GM19035 (cell line): Measurements from ENCODE around the gene ZNF774.
"Not testable (repeated sequence)": the region's sequence is repeated elsewhere in the genome, so short reads cannot be mapped to it uniquely, and the experiment has no call there.

Experiments used
- ATAC-seq: cut with Tn5 transposase; IDR thresholded peaks from one replicate; pipeline ENCODE4 v1.9.1; 2021; ENCODE audit not compliant: unreplicated experiment

The ZNF774 gene

DNA sequence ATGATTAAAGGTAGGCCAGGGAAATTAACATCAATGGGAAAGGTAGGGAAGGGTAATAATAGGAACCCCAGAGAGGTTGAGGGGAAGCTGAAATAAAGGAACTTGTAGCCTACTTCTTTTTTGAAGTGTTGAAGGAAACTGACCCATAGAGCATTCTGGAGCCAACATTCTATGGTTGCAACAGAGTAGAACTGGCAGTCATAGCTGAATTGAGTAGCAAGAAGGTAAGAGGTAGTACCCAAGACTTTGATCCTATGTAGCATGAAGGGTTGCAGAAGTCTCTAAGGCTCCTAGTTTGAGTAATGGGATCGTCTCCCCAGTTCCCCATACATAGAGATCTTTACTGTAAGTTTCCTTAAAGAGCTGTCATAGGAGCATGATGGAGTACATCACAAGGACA lies 7.4 kb upstream of the ZNF774 start:
- no peak for ATAC-seq

DNA sequence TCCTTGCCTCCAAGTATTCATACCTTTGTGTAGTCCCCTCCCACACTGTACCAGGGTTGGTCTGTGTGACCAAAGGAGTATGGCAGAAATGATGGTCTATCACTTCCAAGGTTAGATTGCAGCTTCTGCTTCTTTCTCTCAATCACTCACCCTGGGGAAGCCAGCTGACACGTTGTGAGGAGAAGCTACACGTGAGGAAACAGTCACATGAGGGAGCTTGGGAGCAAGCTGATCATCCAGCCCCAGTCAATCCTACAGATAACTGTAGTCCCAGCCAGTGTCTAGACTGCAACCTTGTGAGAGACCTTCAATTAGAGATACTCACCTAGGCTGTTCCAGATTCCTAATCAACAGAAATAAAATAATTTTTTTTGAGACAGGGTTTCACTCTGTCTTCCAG lies 6.2 kb upstream of the ZNF774 start:
- ATAC-seq: no peak

GRCh38 chr15:90347431-90348065 lies 4.5 kb upstream of the ZNF774 start:
- not testable (repeated sequence) for ATAC-seq

GRCh38 chr15:90348456-90348855 lies 3.6 kb upstream of the ZNF774 start:
- no peak for ATAC-seq

- no peak for ATAC-seq
Measured at GRCh38 chr15:90349072-90349471, 3.0 kb upstream of the ZNF774 start.

DNA sequence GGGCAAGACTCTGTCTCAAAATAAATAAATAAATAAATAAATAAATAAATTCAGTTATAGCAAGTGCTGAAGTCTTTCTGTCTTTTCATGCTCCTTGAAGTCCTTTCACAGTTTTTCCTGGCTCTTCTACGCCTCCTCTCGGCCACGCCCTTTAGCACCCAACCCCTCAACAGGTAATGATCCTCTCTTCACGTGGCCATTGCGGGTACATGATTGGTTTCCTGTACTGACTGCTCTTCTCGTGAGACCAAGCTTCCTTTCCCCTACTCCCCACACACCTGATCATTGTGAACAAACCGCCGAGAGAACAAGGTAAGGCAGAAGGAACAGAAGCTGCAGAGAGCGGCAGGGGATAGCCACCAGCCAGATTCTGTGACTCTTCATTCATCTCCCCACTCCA lies 2.3 kb upstream of the ZNF774 start:
- no peak for ATAC-seq

DNA sequence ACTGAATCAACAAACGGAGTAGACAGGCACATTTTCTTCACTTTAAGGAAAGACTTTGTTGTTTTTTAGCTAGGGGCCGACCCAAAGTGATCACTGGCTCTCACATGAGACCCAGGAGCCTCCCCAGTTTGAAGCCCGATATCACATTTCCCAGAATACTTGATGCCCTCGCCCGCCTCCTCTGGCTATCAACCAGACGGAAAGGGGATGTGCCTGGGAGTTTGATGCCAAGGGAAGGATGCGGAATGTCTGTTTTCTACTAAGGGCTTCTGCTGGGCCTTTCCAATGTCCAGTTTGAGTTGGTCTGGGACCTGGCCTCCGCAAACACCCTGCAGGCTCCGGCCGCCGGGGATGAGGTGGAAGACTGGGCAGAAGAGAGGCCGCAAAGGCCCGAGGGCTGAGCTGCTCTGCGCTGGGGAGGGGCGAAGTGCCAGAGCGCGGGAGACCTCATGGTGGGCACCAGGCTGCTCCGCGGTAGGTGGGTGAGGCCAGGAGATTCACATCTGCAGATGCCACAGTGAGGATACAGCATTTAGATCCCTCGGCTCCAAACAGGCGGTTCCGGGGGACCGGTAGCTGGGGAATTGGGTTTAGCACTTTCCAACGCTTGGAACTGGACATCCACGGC lies 491 bp upstream of the ZNF774 start:
- no peak for ATAC-seq

- ATAC-seq: no peak
Measured at GRCh38 chr15:90354986-90355385, 2.9 kb downstream of the ZNF774 start.

DNA sequence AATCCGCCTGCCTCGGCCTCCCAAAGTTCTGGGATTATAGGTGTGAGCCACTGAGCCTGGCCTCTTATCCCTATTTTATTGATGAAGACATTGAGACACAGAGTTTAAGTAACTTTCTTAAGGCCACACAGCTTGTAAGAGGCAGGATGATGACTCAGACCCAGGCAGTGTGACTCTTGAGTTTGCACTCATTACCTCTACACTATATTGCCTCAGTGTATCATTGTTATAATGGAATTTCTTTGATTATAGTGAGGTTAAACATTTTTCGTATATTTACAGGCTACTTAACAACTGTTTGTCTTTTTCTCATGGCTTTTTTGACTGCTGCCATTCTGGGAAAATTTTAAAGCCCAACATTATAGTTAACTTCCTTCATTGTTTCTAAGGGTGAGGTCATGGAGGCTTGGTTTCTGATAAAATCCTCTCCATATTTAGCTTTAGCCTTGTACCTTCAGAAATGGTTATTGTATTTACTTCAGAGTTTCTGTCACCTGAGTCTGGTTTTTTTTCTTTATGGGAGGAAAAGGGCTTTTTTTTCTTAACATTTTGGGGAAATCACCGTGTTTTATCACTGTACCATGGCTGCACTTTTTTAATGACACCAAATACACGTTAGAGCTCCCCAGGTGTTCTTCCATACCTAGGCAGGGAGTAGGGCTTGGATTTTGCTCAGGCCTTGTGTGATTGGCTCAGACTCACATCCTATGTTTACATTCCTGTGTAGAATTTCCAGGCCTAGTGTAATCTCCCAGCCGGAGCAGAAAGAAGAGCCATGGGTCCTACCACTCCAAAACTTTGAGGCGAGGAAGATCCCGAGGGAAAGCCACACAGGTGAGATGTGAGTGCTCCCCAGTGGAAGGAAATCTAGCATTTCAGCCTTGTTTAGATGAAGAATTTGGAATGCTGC lies 6.3 kb downstream of the ZNF774 start:
- ATAC-seq: no peak

DNA sequence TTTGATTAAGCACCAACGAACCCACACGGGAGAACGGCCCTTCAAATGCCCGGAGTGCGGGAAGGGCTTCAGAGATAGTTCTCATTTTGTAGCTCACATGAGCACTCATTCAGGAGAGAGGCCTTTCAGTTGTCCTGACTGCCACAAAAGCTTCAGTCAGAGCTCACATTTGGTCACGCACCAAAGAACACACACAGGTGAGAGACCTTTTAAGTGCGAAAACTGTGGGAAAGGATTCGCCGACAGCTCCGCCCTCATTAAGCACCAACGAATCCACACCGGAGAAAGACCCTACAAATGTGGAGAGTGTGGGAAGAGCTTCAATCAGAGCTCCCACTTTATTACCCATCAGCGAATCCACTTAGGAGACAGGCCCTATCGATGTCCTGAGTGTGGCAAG lies 8.7 kb downstream of the ZNF774 start:
- no peak for ATAC-seq

DNA sequence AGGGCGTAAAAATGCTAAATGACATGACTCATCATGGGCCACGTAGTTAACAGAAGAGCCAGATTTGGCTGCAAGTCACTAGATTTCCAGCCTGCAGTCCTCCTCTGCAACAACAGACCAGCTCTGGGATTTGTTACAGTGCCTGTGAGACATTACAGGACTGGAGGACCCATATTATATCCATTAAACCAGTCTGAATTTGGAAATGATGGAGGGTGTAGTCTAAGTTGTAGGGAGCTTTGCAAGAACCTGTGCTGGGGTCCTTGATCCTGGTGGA lies 10.8 kb downstream of the ZNF774 start:
- no peak for ATAC-seq

DNA sequence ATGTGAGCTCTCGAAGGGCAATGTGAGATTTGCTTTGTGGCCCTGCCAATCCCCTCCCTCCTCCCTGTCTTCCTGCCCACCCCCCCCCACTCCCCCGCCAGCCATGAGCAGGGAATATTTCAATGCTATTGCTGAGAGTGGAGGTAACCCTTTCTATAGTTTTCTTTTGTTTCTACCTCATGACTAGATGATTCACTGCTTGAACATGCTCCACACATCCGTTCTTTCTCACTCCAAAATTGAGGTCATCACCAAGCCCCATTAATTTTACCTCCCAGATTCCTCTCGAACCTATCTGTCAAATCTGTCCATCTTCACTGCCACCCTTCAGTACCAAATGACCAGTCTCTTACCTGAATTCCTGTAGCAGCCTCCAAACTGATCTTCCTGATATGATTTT lies 12.2 kb downstream of the ZNF774 start:
- no peak for ATAC-seq

GRCh38 chr15:90365414-90366055 lies 13.5 kb downstream of the ZNF774 start:
- ATAC-seq: no peak

DNA sequence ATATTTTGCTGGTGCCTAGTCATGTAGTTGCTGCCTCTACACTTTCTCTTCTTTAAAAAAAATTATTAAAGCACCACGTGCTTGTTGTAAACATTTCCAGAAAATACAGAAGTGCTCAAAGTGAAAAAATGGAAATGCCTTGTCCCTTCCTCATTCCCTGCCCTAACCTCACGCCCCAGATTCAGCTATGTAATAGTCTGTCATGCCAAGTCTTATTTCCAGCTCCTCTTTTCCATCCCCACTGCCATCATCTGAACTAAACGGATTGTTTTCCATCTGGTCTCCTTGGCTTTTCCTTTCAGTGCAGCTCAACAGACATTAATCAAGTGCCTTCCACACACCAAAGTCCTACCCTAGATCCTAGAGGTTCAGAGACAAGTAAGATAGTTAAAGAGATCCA lies 15.5 kb downstream of the ZNF774 start:
- ATAC-seq: no peak

- ATAC-seq: no peak
Measured at GRCh38 chr15:90375071-90375470, 23.0 kb downstream of the ZNF774 start.

DNA sequence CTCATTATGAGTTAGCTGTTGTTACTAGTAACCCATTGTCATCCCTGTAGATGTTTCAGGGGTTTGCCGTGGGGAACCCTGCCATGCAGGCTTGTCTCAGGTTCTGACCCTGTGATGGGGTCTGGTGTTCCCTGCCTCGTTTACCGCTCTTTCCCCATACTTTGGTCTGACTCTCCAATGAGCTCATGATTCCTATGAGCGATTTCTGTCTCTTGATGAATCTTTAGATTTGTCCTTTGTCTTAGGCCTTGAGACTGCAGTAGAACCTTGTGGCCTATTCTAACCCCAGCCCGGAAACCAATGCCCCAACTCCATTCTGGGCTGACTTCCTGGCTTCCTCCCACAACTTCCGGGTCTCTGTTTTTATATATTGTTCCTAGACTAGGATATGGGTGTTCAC lies 24.7 kb downstream of the ZNF774 start:
- no peak for ATAC-seq

DNA sequence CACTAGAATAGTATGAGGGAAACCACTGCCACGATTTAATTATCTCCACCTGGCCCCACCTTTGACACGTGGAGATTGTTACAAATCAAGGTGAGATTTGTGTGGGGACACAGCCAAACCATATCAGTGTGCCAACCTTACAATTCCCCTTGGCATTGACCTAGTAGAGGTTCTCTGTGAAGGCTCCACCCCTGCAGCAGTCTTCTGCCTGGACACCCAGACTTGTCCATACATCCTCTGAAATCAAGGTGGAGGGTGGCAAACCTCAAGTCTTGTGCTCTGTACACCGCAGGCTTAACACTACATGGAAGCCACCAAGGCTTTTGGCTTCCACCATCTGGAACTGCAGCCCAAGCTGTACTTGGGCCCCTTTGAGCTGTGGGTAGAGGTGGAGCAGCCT lies 27.2 kb downstream of the ZNF774 start:
- ATAC-seq: no peak

DNA sequence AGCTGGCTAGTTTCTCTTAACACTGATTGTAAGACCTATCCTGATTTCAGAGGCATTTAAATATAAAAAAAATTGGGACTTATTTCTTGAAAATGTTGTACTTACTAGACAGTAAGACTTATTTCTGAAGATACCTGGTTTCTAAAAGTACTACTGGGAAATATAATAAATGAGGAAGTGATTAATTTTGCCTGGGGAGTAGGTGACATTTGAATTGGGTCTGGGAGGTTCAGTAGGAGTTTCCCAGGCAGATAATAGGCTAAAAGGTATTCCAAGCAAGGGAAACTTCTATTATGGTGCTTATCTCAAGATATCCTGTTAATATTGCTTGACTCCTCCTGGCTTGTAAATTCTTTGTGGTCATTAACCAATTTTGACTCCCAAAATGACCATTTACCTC lies 29.4 kb downstream of the ZNF774 start:
- ATAC-seq: no peak

DNA sequence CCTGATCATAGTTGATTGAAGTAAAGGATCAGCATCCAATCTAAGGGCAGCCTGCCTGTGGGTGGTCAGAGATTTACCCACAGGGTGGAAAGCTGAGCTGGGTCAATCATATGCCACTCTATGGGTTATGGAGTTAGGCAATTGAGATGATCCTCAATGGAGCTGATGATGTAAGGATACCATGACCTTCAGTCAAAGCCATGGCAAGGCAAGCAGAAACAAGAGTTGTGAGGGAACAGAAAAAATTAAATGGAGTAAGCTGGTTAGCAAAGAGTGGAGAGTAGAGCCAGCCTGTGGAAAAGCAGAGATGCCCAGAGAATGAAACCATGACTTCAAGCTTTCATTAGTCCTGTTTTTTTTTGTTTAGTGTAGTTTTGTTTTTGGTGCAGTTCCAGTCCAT lies 30.2 kb downstream of the ZNF774 start:
- no peak for ATAC-seq

DNA sequence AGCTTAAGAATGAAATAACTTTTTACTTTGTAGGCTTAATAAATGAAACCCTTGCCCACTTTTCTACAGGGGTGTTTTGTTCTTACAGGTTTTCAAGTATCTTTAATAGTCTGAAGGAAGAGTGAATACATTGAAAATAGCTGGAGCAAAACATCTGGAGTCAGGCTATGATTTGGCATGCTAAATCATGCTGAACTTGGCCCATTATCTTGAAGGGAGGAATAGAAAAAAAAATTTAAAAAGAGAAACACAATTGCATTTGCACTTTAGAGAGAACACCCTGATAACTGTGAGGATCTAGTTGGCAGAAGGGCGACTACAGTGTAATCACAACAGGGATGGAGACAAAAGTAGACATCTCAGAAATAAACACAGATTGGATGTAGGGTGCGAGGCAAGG lies 34.1 kb downstream of the ZNF774 start:
- ATAC-seq: no peak

DNA sequence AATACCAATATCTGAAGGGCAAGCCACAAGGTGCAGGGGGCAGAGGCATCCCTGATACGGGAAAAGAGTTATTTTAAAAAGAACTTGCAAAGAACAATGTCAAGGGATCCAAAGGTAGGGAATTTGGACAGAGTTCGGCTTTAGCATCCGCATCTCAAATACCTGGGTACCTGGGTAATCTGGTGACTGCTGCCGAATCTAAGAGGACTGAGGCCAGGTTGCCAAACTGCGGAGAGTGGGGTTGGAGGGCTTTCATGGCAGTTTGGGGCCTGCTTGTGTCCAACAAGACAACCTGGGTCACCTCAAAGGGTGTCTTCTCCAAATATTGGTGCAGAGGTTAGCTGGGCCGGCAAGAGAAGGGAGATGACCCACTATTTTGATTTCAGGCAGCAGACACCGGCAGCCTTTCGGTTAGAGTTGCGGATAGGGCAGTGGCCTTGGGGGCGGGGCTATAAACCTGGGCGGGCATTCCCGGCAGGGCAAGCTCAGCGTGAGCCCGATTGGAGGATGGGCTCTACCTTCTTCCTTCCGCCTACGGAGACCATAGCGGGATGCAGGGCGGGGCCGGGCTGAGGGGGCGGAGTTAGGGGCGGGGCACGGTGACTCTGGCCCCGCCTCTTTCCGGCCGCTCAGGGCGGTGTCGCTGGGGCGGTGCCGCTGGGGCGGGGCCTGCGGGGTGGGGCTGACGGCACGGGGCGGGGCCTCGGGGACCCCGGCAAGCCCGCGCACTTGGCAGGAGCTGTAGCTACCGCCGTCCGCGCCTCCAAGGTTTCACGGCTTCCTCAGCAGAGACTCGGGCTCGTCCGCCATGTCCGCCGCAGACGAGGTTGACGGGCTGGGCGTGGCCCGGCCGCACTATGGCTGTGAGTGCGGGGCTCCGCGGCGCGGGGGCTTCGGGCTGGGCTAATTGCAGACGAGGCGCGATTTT lies 35.7 kb downstream of the ZNF774 start, which contains the start of gene IQGAP1:
Gene IQGAP1 (plus strand): TSS at position 709 of the 928 bp plus-strand sequence. CDS start 100 bp downstream, at position 809.
- ATAC-seq: peak; percentile 92
